Activated T-helper 2 cell treated with anti-CD3 and anti-CD28 coated beads, Interferon-gamma antibody, Interleukin-2, Interleukin-4, amounts not matched to agents 10 μg/mL and 5 μg/mL and 100 μg/mL, durations not matched to agents 14 hours and 24 hours and 36 hours (primary cell): Measurements from ENCODE around the gene MNT. TPM values are rescaled to one million over a fixed set of nuclear protein-coding genes. Genes with fewer than 3 reads are reported as not detected.

Source experiments
- DNase-seq: peaks from one replicate; pipeline ENCODE4 v3.0.0; 2021; ENCODE audit warnings: low spot score
- H3K27ac Mint-ChIP-seq: one replicate; pipeline ENCODE4 v1.8.0; 2021; ENCODE audit warnings: mixed read lengths
- H3K27me3 Mint-ChIP-seq: one replicate; pipeline ENCODE4 v1.8.0; 2021; ENCODE audit warnings: low read depth, mixed read lengths
- H3K36me3 Mint-ChIP-seq: one replicate; pipeline ENCODE4 v1.8.0; 2021; ENCODE audit warnings: low read depth, mixed read lengths
- H3K4me1 Mint-ChIP-seq: one replicate; pipeline ENCODE4 v1.8.0; 2021; ENCODE audit warnings: low read depth, mixed read lengths
- H3K4me3 Mint-ChIP-seq: one replicate; pipeline ENCODE4 v1.8.0; 2021; ENCODE audit warnings: low read depth, mild to moderate bottlenecking, moderate library complexity, mixed read lengths
- H3K9me3 Mint-ChIP-seq: one replicate; pipeline ENCODE4 v1.8.0; 2021; ENCODE audit warnings: mixed read lengths
- intact Hi-C: fragments of 100-400 bp; cut with micrococcal nuclease; formaldehyde crosslinking; loops from one replicate; pipeline ENCODE4 v1.15.1; 2023
- total RNA-seq: library from RNA; stranded (reverse); gene quantifications from 2 replicates; pipeline ENCODE4 v1.2.3, GENCODE V29; 2022

Gene MNT
- total RNA-seq, 1 donor from 2014 or later, result 30.4 TPM

GRCh38 chr17:2357237-2357636 lies 43.6 kb downstream of the MNT start:
- Mint-ChIP-seq H3K27me3 (no peaks in the 10 kb centered on the region), H3K4me3 (no peak overlapping the region), H3K36me3 (no peaks in the 10 kb centered on the region), H3K27ac (no peak overlapping the region), H3K4me1 (peaks cover 11% of the 10 kb centered on the region), H3K9me3 (no peaks in the 10 kb centered on the region)
- DNase-seq, result no peak
- intact Hi-C loops, result no loop called here

- Mint-ChIP-seq H3K9me3 (no peaks in the 10 kb centered on the region), H3K4me3 (no peak overlapping the region), H3K27me3 (no peaks in the 10 kb centered on the region), H3K27ac (no peak overlapping the region), H3K4me1 (peaks cover 11% of the 10 kb centered on the region), H3K36me3 (no peaks in the 10 kb centered on the region)
- no peak for DNase-seq
- intact Hi-C loops, result no loop called here
Observed at GRCh38 chr17:2354311-2354710, 46.5 kb downstream of the MNT start.

GRCh38 chr17:2351269-2351668 lies 49.6 kb downstream of the MNT start:
- no peak overlapping the region for H3K27ac Mint-ChIP-seq
- DNase-seq, result no peak
- no peaks in the 10 kb centered on the region for H3K36me3 Mint-ChIP-seq
- H3K9me3 Mint-ChIP-seq, result no peaks in the 10 kb centered on the region
- intact Hi-C loops, result no loop called here
- H3K4me3 Mint-ChIP-seq, result no peak overlapping the region
- H3K27me3 Mint-ChIP-seq, result no peaks in the 10 kb centered on the region
- peaks cover 11% of the 10 kb centered on the region for H3K4me1 Mint-ChIP-seq

GRCh38 chr17:2347805-2348685 lies 52.8 kb downstream of the MNT start:
- no peak overlapping the region for H3K4me3 Mint-ChIP-seq
- no peak for DNase-seq
- no peak overlapping the region for H3K27ac Mint-ChIP-seq
- H3K4me1 Mint-ChIP-seq, result peaks cover under 1% of the 10 kb centered on the region
- no peaks in the 10 kb centered on the region for H3K36me3 Mint-ChIP-seq
- no peaks in the 10 kb centered on the region for H3K27me3 Mint-ChIP-seq
- H3K9me3 Mint-ChIP-seq, result no peaks in the 10 kb centered on the region
- intact Hi-C loops, result no loop called here

GRCh38 chr17:2346475-2346874 lies 54.4 kb downstream of the MNT start:
- H3K27me3 Mint-ChIP-seq, result no peaks in the 10 kb centered on the region
- intact Hi-C loops, result no loop called here
- H3K9me3 Mint-ChIP-seq, result no peaks in the 10 kb centered on the region
- no peak overlapping the region for H3K27ac Mint-ChIP-seq
- no peak overlapping the region for H3K4me3 Mint-ChIP-seq
- H3K36me3 Mint-ChIP-seq, result peaks cover 8% of the 10 kb centered on the region
- no peak for DNase-seq
- no peaks in the 10 kb centered on the region for H3K4me1 Mint-ChIP-seq

GRCh38 chr17:2344528-2344927 lies 56.3 kb downstream of the MNT start:
- H3K36me3 Mint-ChIP-seq, result peaks cover 12% of the 10 kb centered on the region
- no peaks in the 10 kb centered on the region for H3K9me3 Mint-ChIP-seq
- no peak for DNase-seq
- no peaks in the 10 kb centered on the region for H3K27me3 Mint-ChIP-seq
- no peak overlapping the region for H3K27ac Mint-ChIP-seq
- intact Hi-C loops, result no loop called here
- H3K4me3 Mint-ChIP-seq, result no peak overlapping the region
- no peaks in the 10 kb centered on the region for H3K4me1 Mint-ChIP-seq

- Mint-ChIP-seq H3K27ac (no peak overlapping the region), H3K36me3 (peaks cover 12% of the 10 kb centered on the region), H3K9me3 (no peaks in the 10 kb centered on the region), H3K4me1 (peaks cover 1% of the 10 kb centered on the region), H3K4me3 (no peak overlapping the region), H3K27me3 (no peaks in the 10 kb centered on the region)
- no peak for DNase-seq
- intact Hi-C loops, result no loop called here
Observed at GRCh38 chr17:2343421-2343820, 57.4 kb downstream of the MNT start.

- no peak for DNase-seq
- intact Hi-C loops, result no loop called here
- Mint-ChIP-seq H3K9me3 (no peaks in the 10 kb centered on the region), H3K4me1 (peaks cover 21% of the 10 kb centered on the region), H3K36me3 (peaks cover 12% of the 10 kb centered on the region), H3K27ac (peak overlapping the region; percentile 49), H3K4me3 (peak overlapping the region; percentile 78), H3K27me3 (no peaks in the 10 kb centered on the region)
Observed at GRCh38 chr17:2338315-2338657, 62.6 kb downstream of the MNT start.

- peak overlapping the region; percentile 49 for H3K27ac Mint-ChIP-seq
- DNase-seq, result peak; percentile 43
- H3K4me3 Mint-ChIP-seq, result peak overlapping the region; percentile 78
- no peaks in the 10 kb centered on the region for H3K9me3 Mint-ChIP-seq
- intact Hi-C loops, result loop anchor here (1.0 to 2.0 kb wide), 3 partner anchors 34 to 283 kb away; partner anchors contain the start of genes HIC1, SMG6 and SRR
- H3K27me3 Mint-ChIP-seq, result no peaks in the 10 kb centered on the region
- H3K4me1 Mint-ChIP-seq, result peaks cover 21% of the 10 kb centered on the region
- H3K36me3 Mint-ChIP-seq, result peaks cover 12% of the 10 kb centered on the region
Observed at GRCh38 chr17:2337544-2338314, 63.1 kb downstream of the MNT start.

- no peaks in the 10 kb centered on the region for H3K27me3 Mint-ChIP-seq
- peak within 1 kb of the TSS; percentile 97 for H3K27ac Mint-ChIP-seq
- H3K36me3 Mint-ChIP-seq, result peaks cover 8% of the 10 kb centered on the region
- peak within 1 kb of the TSS; percentile 100 for H3K4me3 Mint-ChIP-seq
- H3K4me1 Mint-ChIP-seq, result peaks cover 21% of the 10 kb centered on the region
- intact Hi-C loops, result loop anchor here (1.0 to 2.0 kb wide), 3 partner anchors 34 to 282 kb away; partner anchors contain the start of genes HIC1, SMG6 and SRR
- DNase-seq, result peak; percentile 58
- H3K9me3 Mint-ChIP-seq, result no peaks in the 10 kb centered on the region
Observed at GRCh38 chr17:2336852-2337543, 63.9 kb downstream of the MNT start, which contains the start of gene SGSM2. SGSM2 (plus strand) TSS chr17:2337501; CDS start chr17:2337689, 188 bp downstream.

- Mint-ChIP-seq H3K4me3 (peak within 1 kb of the TSS; percentile 100), H3K36me3 (peaks cover 2% of the 10 kb centered on the region), H3K27ac (peak within 1 kb of the TSS; percentile 97), H3K4me1 (peaks cover 21% of the 10 kb centered on the region), H3K27me3 (no peaks in the 10 kb centered on the region), H3K9me3 (no peaks in the 10 kb centered on the region)
- DNase-seq, result peak; percentile 88
- intact Hi-C loops, result loop anchor here (2.0 kb wide), 2 partner anchors 56 to 282 kb away; partner anchors contain the start of gene HIC1
Observed at GRCh38 chr17:2336215-2336851, 64.5 kb downstream of the MNT start, which contains the start of gene TSR1. TSR1 (minus strand) TSS chr17:2336457; CDS start chr17:2336427, 30 bp downstream.

GRCh38 chr17:2335726-2336214 lies 65.1 kb downstream of the MNT start:
- Mint-ChIP-seq H3K27me3 (no peaks in the 10 kb centered on the region), H3K9me3 (no peaks in the 10 kb centered on the region), H3K4me3 (peak overlapping the region; percentile 100), H3K36me3 (peaks cover 2% of the 10 kb centered on the region), H3K27ac (peak overlapping the region; percentile 97), H3K4me1 (peaks cover 21% of the 10 kb centered on the region)
- intact Hi-C loops, result loop anchor here (2.0 kb wide), 2 partner anchors 57 to 281 kb away; partner anchors contain the start of gene HIC1
- DNase-seq, result no peak
